Astrocyte (in vitro differentiated cells and primary cell): Measurements from ENCODE around the gene GDF2.

Experiments
- CTCF ChIP-seq: IDR thresholded peaks from 2 replicates; pipeline ENCODE4 v1.5.1; 2011; ENCODE audit warnings: low read depth, mild to moderate bottlenecking, inconsistent platforms, low read length, moderate library complexity; ENCODE audit not compliant: insufficient read depth
- EZH2 ChIP-seq: IDR thresholded peaks from 2 replicates; pipeline ENCODE4 v1.6.1; 2012; ENCODE audit warnings: mild to moderate bottlenecking, low read length, inconsistent platforms; ENCODE audit not compliant: insufficient read depth

DNA sequence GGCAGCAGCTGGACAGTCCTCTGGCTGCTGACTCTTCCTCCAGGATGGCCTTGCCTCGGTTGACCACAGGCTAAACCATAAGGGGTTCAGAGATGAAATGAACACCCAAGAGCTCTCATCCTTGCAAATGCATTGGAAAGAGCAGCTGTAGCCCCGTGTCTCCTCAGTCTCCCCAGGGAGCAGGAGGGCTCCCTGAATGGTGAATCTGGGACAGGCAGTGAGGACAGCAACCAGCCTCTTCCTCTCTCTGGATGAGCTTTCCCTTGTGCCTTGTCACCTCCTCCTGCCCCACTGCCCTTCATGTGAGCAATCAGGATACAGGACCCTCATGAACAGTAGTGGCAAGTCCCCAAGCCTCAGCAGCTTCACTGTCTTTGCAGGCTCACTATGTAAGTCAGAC is 46.2 kb upstream of the GDF2 start:
- no peak for TF ChIP-seq CTCF
- TF ChIP-seq EZH2 = no peak
